HG02943 (cell line): ENCODE results near the gene PKNOX2.

Experiments
- ATAC-seq: cut with Tn5 transposase; IDR thresholded peaks from one replicate; pipeline ENCODE4 v1.9.1; 2021; ENCODE audit warnings: mild to moderate bottlenecking, low read depth, moderate library complexity; ENCODE audit not compliant: unreplicated experiment

Gene PKNOX2

GRCh38 chr11:125301346-125301745 lies 136.8 kb downstream of the PKNOX2 start:
- no peak for ATAC-seq

GRCh38 chr11:125303186-125303585 lies 138.6 kb downstream of the PKNOX2 start:
- ATAC-seq = no peak

DNA sequence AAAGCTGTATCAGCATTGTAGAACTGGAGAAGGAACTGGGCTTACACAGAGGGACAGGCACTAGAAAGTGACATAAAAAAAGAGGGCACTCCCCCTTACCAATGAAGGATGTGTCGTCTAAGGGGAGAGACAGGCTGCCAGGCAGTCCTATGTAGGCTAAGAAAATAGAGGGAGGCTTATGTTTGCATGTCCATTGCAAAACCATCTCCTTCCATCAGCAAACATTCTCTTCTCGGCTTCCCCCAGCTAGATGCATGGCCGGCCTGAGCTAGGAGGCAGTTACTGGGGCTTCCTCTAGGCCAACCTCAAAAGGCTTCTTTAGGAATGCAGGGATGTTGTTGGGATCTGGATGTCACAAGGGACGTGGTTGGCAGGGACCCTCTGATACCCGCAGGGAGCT lies 139.1 kb downstream of the PKNOX2 start:
- ATAC-seq = no peak

GRCh38 chr11:125304136-125304535 lies 139.6 kb downstream of the PKNOX2 start:
- no peak for ATAC-seq

- ATAC-seq = no peak
Observed at GRCh38 chr11:125304876-125305275, 140.3 kb downstream of the PKNOX2 start.

DNA sequence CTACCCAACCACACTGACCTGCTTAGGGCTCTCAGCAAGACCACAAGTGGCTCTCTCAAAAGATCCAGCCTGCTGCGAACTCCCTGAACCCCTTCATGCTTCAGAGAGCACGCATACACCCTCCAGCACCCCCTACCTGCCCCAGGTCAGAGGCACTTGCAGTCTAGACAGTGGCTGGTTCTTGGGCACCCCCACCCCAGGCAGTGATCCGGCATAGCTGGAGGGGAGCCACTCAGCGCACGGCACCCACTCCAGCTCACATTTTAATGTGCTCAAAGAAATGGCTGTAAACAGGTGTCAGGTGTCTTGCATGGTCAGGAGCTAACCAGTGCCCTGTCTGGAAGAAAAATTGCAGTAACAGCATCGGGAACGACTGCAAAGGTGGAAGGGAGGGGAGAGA lies 140.8 kb downstream of the PKNOX2 start:
- no peak for ATAC-seq

GRCh38 chr11:125306476-125306875 lies 141.9 kb downstream of the PKNOX2 start:
- no peak for ATAC-seq

DNA sequence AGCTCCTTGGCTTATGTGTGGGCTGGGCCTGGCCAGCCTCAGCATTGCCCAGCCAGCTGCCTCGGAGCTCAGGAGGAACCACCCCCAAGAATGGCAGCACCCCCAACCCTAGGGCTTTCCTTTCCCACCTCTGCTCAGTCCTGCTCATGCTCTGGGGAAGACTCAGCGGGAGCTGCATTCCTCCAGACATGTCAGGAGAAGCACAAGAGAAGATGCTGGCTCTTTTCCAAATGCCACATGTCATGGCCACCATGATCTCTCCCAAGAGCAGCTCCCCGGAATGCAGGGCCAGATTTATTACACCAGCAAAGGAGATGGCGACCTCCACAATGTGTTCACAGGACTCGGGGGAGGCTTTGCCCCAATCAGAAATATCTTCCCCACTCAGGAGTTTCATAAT lies 143.7 kb downstream of the PKNOX2 start:
- no peak for ATAC-seq

DNA sequence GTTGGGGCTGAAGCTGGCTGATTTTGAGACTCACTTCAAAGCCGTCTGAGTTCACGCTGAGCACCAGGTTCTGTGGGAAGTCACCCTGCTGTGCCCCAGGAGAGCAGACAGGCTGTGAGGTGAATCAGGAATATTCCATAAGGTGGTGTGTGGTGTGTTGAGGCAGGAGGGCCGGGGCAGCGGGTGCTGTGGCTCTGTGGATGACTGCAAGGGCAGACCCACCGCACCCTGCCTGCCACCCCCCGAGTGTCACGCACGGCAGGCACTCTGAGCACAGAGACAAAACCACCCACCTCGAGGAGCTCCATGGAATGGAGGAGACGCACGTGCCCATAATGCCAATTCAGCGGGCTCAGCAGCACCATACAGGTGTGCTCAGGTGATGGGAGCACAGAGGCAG lies 147.8 kb downstream of the PKNOX2 start:
- ATAC-seq = no peak

DNA sequence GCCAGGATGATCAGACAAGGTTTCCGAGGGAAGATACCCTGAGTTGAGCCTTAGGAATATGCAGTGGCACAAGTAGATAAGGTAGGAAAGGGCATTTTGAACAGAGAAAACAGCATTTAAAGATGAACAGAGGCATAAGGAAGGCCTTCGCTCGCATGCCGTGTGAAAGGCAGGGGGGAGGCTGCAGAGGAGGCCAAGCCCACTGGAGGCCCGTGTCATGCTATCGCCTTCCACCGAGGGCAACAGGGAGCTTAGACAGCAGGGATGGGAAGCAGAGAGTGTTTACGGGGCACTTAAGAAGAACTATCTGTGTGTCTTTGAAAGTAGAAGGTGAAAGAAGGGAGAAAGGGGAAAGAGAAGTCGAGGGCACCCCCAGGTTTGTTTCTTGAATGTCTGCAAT lies 148.3 kb downstream of the PKNOX2 start:
- no peak for ATAC-seq

GRCh38 chr11:125313271-125314219 lies 149.0 kb downstream of the PKNOX2 start:
- no peak for ATAC-seq

DNA sequence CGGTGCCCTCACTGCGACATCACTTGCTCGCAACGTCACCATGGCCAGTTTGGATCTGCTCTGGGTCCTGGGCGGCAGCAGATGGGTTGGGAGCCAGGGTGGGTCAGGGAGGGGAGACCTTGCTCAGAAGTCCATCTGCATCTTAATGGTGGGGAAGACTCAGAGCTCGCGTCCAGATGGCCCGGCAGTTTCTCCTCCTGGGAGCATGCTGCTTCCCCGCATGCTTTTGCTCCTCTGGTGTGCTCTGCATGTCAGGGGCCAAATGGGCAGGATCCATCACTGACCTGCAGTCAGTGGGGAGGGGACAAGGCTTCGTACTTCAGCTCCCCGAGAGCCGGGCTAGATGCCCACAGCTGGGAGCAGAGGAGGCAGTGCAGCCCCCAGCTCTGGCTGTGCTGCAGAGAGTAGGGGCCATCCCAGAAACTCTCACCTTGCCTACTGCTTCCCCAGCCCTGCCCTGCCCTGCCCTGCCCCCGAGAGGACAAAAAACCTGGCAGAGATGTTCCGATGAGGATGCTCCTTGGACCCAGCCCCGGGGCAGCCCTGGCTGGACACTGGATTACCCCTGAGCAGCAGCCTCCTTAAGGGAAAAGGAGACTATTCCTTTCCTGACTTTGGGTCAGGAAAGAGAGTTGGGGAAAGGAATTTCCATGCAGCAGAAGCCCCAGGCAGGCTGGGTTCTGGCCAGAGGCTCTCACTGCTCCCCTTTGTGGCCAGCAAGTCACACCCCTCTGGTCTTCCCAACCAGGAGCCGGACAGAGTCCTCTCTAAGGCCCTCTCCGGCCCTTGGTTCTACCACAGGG lies 149.9 kb downstream of the PKNOX2 start:
- ATAC-seq = no peak

DNA sequence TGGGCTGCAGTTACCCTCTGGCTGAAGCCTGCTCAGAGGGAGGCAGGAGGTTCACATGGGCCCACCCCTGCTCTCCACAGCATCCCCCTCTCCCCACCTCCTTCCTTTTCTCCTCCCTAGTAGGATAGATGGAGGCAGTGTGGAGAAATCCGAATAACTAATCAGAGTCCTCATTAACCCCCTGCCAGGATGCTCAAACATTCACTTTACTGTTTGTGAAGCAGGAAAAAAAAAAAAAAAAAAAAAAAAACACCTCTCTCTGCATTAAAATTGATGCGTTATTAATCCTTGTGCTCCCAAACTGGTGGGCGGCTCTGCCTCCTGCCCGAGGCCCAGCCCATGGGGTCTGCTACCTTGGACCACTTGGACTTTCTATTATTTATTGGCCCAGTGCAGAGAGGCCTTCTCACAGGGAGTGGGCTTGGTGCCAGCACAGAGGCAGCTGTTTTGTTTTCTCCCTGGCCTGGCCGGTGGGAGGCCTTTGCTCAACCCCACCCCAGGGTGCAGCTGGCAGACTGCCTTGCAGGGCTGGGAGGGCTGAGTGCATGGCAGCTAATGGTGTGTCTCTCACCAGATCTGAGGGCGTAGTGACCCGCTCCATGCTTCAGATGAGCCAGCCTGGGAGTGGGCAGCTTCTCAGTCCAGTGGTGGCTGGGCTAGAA lies 150.7 kb downstream of the PKNOX2 start:
- no peak for ATAC-seq

- ATAC-seq = no peak
Observed at GRCh38 chr11:125317416-125317815, 152.9 kb downstream of the PKNOX2 start.

GRCh38 chr11:125319649-125320048 lies 155.1 kb downstream of the PKNOX2 start:
- no peak for ATAC-seq

- no peak for ATAC-seq
Observed at GRCh38 chr11:125320347-125321076, 156.0 kb downstream of the PKNOX2 start.

GRCh38 chr11:125322289-125322688 lies 157.7 kb downstream of the PKNOX2 start:
- ATAC-seq = no peak

GRCh38 chr11:125325196-125325595 lies 160.6 kb downstream of the PKNOX2 start:
- no peak for ATAC-seq

- ATAC-seq = no peak
Observed at GRCh38 chr11:125326126-125326525, 161.6 kb downstream of the PKNOX2 start.

- ATAC-seq = no peak
Observed at GRCh38 chr11:125327518-125328224, 163.1 kb downstream of the PKNOX2 start.
